Ovary (tissue), 3 donors: ENCODE measurements around the gene TRIP11.

ENCODE experiments used
- CTCF ChIP-seq, 3 donors: fragments of 450-650 bp in 2 of 3; fragments of 200-600 bp in 1 of 3; IDR thresholded peaks; one replicate each; pipeline versions ENCODE4 v1.5.1 to v1.8.0; 2016 to 2022; ENCODE audit warnings: antibody characterized with exemption in 3 of 3, mild to moderate bottlenecking in 1 of 3
- EP300 ChIP-seq: sonication (generic); formaldehyde crosslinking; IDR thresholded peaks from one replicate; pipeline ENCODE4 v1.6.1; 2017; ENCODE audit warnings: antibody characterized with exemption
- POLR2A ChIP-seq: fragments of 450-650 bp; IDR thresholded peaks from one replicate; pipeline ENCODE4 v1.6.1; 2017; ENCODE audit warnings: antibody characterized with exemption, mild to moderate bottlenecking, moderate library complexity
- donor health status: DM: no; HTN: no; CAD: no.

DNA sequence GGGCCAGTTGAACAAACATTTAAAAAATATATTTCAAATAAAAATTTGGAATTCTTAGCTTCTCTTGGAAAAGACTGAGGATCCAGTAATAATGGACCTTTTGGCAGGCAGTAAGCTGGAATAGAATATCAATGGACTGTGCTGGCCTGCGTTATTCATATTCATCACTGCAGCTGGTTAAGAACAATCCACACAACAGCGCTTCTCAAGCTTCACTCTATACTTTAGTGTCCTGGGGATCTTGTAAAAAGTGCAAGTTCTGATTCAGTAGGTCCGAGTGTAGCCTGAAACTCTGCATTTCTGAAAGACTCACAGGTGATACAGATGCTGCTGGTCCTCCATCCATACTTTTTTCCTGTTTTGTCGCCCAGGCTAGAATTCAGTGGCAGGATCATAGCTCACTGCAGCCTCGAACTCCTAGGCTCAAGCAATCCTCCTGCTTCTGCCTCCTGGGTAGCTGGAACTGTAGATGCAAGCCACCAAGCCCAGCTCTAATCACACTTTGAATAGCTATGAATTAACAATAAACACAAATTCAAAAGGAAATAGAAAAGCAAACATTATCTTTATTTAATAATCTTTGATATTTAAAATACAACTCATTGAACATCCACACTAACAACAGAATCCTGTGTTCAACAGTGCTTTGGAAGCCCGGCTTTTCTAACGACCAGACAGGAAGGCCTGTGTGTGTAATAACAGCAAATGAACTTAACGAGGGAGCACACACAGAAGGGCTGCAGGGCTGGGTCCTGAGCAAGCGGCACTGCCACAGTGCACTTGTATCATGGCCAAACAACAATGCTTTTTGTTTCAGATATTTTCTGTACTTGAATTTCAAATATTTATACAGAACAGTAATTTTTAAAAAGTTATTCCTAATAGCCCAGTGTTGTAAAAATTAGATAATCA lies 18.4 kb upstream of the TRIP11 start:
- no peak for TF ChIP-seq POLR2A
- TF ChIP-seq EP300: no peak
- no peak for TF ChIP-seq CTCF (IDR thresholded peaks at IDR 0.05)
